GM19328 (cell line): ENCODE results near the gene PNKP.
"Not testable (repeated sequence)": the region's sequence is repeated elsewhere in the genome, so short reads cannot be mapped to it uniquely, and the experiment has no call there.

Source experiments
- ATAC-seq: cut with Tn5 transposase; IDR thresholded peaks from one replicate; pipeline ENCODE4 v1.9.1; 2021; ENCODE audit warnings: mild to moderate bottlenecking, moderate library complexity; ENCODE audit not compliant: unreplicated experiment

PNKP gene

DNA sequence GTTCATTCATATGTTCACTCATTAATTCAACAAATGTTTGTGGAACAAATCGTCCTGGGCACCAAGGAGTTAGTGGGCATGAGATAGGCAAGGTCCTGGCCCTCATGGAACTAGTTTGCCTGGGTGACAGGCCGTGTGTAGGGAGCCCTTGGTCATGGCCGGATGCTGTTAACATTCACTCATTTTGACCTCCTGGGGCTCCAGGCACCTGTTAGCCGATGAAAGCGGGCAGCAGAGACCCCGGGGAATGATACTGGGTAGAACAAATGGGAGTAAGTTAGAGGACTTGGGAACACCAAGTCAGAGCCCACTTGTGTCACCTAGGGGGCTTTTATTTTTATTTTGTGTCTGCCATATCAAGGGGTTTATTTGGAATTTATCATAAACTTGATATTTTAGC is 42.7 kb downstream of the PNKP start:
- ATAC-seq, result no peak

DNA sequence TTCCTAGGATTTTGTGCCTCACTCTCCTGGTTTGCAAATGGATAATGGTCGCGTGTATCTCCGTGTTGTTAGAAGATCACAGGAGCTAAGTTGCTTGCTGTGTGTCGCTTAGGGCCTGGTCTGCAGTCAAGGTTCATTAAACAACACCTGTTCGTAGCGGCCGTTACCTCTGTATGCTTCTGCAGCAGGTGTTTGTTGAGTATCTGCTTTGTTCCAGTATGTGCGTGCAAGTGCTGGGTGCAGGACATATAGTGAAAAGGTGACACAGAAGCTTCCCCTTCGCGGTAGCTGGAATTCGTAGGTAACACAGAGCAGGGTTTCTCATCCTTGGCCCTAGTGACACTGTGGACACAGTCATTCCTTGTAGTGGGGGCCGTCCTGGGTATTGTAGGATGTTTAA is 43.9 kb downstream of the PNKP start:
- ATAC-seq, result no peak

DNA sequence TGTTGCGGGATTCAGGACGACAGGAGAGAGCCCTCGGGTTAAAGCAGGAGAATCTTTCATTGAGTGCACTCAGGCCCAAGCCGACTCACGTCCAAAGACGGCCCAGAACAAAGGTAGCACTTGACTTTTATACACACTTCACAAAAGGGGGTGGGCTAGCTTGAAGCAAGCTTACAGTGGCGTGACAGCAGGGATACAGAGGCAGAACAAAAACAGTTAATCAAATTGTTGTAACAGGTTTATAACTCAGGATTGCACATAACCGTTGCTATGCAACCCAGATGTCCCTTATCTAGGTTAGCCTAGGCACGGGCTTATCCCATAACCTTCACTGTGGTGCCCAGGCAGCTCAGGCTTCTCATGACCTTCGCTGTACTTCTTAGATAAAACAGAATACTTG is 47.3 kb downstream of the PNKP start:
- no peak for ATAC-seq

DNA sequence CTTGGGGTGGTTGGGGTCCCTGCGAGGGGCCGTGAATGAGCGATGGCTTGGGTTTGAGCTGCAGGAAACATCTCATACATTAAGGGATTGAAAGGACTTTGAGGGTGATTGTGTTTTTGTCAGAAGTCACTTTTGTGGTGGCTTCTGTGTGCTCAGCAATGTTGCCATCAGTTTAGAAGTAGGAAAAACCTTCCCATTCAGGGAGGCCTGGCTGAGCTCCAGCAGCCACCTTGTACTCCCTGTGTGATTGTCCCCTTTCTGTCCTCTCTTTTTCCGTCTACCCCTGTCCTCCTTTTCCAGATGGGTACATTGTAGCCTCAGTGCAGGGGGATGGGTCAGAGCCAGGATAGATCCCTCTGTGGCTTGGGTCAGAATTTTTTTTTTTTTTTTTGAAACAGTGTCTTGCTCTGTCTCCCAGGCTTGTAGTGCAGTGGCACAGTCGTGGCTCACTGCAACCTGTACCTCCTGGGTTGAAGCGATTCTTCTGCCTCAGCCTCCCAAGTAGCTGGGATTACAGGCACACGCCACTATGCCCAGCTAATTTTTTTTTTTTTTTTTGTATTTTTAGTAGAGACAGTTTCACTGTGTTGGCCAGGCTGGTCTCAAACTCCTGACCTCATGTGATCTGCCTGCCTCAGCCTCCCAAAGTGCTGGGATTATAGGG is 47.8 kb downstream of the PNKP start:
- not testable (repeated sequence) for ATAC-seq

DNA sequence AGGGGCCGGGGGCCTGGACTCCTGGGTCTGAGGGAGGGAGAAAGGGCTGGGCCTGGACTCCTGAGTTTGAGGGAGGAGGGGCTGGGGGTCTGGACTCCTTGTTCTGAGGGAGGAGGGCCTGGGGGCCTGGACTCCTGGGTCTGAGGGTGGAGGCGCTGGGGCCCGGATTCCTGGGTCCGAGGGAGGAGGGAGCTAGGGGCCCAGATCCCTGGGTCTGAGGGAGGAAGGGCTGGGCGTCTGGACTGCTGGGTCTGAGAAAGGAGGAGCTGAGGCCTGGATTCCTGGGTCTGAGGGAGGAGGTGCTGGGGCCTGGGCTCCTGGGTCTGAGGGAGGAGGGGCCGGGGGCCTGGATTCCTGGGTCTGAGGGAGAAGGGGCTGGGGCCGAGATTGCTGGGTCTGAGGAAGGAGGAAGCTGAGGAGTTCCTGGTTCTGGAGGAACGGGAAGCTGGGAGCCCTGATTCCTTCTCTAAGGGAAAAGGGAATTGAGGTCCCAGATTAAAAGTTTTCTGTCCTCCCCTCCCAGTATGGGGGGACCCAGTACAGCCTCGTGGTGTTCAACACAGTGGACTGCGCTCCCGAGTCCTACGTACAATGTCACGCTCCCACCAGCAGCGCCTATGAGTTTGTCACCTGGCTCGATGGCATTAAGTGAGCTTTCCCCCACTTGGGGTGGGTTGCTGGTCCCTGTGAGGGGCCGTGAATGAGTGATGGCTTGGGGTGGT is 48.6 kb downstream of the PNKP start:
- no peak for ATAC-seq

DNA sequence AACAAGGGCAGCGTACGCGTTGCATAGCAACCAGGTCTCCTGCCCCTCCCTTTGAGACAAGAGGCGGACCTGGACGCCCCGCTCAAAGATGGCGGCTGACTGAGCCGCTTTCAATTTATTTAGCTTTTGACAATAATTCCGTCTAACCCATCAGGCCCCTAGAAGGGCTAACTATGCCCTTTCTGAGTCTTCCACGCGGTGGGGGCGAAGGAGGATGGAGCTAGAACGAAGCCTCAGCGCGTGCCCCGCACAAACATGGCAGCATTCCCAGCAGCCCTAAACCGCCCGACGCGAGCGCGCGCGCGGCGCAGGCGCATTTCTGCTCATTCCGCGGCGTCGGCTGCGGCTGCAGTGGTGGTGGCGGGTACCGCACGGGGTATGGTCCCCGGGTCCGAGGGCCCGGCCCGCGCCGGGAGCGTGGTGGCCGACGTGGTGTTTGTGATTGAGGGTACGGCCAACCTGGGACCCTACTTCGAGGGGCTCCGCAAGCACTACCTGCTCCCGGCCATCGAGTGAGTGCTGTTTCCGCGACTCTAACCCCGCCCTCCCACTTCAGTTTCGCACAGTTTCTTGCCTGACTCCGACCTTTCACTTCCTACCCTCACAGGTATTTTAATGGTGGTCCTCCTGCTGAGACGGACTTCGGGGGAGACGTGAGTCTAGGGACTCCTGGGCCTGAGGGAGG is 49.3 kb downstream of the PNKP start, which contains the start of gene MED25:
Gene MED25, plus strand, starts transcription at position 326 of the 685 bp plus-strand sequence. Its CDS starts 53 bp downstream, at position 379.
- peak; percentile 62 for ATAC-seq

DNA sequence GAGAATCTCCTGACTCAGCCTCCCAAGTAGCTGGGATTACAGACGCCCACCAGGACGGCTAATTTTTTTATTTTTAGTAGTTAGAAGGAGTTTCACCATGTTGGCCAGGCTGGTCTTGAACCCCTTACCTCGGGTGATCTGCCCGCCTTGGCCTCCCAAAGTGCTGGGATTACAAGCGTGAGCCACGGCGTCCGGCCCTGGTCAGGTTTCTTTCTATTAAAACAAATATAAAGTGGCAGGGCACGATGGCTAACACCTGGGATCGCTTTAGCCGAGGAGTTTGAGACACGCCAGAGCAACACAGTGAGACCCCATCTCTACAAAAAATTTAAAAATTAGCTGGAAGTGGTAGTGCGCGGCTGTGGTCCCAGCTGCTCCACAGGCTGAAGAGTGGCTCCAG is 50.8 kb downstream of the PNKP start:
- no peak for ATAC-seq

DNA sequence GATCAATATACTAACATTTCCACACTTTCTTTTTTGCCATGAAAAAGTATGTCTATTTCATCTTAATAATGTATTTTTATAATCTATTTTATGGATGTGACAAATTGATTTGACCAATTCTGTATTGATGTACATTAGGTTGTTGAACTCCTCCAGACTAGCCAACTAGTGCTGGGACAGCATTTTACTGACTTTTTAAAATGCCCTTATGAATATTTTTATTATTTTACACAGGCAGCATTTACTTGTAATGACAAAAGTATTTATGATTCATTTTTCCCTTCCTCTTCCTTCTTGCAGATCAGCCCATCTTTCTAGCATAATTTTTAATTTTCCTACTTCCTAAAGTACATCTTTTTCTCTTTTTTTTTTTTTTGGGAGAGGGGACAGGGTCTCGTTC is 53.4 kb downstream of the PNKP start:
- ATAC-seq, result no peak

DNA sequence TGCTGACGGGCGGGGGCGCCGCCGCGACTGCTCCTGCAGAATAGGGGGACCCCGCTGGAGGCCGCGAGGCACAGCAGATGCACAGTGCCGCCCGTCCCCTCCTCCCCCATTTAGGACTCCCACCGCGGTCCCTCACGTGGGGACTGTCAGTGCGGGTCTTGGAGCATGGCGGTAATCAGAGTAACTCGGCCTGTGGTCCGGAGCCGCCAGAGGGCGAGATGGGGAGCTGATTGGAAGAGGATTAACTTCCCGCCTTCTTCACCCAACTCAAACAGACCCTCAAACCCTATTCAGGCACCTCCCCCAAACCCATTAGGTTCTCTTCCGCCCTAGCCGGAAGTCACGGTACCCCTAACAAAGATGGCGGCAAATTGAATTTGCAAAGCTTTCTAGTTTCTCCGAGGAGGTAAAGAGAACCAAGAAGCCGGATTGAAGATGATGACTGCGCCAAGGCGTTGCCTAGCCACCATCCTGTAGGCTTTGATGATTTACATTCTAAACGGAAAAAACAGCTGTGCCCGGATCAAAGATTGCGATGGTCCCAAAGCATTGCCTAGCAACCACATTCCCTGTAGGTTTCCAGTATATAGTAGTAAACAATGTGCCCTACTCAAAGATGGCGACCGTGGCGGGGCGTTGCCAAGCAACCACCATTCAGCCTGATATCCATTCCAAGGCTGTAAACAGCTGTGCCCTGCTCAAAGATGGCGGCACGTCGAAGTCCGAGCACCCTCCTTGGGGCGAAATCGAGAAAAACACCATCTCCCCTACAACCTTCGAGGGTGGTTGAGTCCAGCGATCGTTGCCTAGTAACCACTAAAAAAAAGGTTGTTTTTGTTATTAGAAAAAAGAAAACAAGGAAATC is 54.1 kb downstream of the PNKP start, which contains the start of gene FUZ:
Gene FUZ, minus strand, starts transcription at position 296 of the 865 bp plus-strand sequence. Its CDS starts 186 bp downstream, at position 110.
- ATAC-seq, result no peak

DNA sequence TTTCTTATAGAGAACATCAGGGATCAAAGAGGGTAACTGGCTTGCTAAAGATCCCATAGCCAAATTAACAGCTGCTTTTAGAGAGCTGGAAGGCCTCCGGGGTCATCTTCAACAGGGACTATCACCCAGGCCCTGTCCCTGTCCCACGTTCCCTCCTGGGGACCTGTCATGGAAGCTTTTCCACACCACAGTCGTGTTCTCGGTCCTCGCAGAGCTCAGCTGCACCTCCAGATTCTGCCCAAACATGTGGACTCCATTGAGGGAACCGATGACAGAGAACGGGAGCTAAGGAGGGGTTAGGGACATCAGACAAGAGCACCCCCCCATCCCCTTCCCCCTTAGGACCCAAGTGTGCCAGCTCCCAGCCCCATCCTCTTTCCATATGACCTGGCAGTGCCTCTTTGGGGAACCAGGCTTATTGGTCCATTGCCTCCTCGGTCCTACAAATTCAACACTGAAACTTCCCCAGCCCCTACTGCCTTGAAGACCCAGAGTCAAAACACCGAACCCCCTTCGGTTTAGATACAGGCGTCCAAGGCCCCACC is 54.9 kb downstream of the PNKP start:
- no peak for ATAC-seq

DNA sequence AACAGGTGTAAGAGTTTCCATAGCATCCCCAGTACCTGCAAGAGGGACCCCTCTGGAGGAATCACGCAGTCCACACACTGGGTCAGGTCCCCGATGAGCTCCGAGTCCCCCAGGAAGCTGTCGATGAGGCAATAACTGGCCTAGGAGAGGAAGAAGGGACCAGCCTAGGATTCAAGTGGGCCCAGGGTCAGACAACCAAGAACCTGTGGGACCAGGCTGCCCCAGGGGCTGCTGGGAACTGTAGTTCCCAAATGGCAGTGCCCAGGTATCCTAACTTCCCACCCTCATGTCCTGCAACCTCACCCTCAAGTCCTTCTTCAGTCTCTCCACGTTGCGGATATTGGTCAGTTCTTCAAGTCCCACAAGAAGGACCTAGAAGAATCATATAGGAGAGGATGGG is 56.0 kb downstream of the PNKP start:
- no peak for ATAC-seq
